Astrocyte (in vitro differentiated cells and primary cell): ENCODE results near the gene GPX7. TPM values are rescaled to one million over a fixed set of nuclear protein-coding genes. Genes with fewer than 3 reads are reported as not detected.

ENCODE experiments used
- DNase-seq: peaks from one replicate; pipeline ENCODE4 v3.0.0-alpha.2; 2010; ENCODE audit warnings: low read depth
- FAIRE-seq: peaks from 2 replicates; lab custom pipeline; 2011; peaks lifted over from hg19 to GRCh38; lab: Jason Lieb, UNC
- H2AFZ ChIP-seq: 2 replicates; pipeline ENCODE4 v1.6.0; 2012; ENCODE audit warnings: low read depth, low read length, inconsistent platforms
- H3K27ac ChIP-seq: 2 replicates; pipeline ENCODE4 v1.5.1; 2011; ENCODE audit warnings: low read depth, low read length, inconsistent platforms
- H3K27me3 ChIP-seq: 2 replicates; pipeline ENCODE4 v1.6.0; 2011; ENCODE audit warnings: low read length, inconsistent platforms; ENCODE audit not compliant: insufficient read depth
- H3K36me3 ChIP-seq: 2 replicates; pipeline ENCODE4 v1.5.1; 2011; ENCODE audit warnings: low read length, inconsistent platforms; ENCODE audit not compliant: insufficient read depth
- H3K4me1 ChIP-seq: 2 replicates; pipeline ENCODE4 v1.5.1; 2011; ENCODE audit warnings: low read length, inconsistent platforms; ENCODE audit not compliant: insufficient read depth
- H3K4me2 ChIP-seq: 2 replicates; pipeline ENCODE4 v1.6.0; 2012; ENCODE audit warnings: low read length, inconsistent platforms
- H3K4me3 ChIP-seq: 2 replicates; pipeline ENCODE4 v1.5.1; 2011; ENCODE audit warnings: low read depth, mild to moderate bottlenecking, low read length, inconsistent platforms; ENCODE audit not compliant: insufficient read depth
- H3K79me2 ChIP-seq: 2 replicates; pipeline ENCODE4 v1.6.0; 2012; ENCODE audit warnings: mild to moderate bottlenecking, low read length, inconsistent platforms; ENCODE audit not compliant: insufficient read depth
- H3K9ac ChIP-seq: 2 replicates; pipeline ENCODE4 v1.6.0; 2012; ENCODE audit warnings: mild to moderate bottlenecking, low read length, inconsistent platforms
- H3K9me3 ChIP-seq: 2 replicates; pipeline ENCODE4 v1.5.1; 2012; ENCODE audit warnings: low read depth, mild to moderate bottlenecking, low read length, inconsistent platforms; ENCODE audit not compliant: insufficient read depth
- H4K20me1 ChIP-seq: 2 replicates; pipeline ENCODE4 v1.6.0; 2012; ENCODE audit warnings: low read length, inconsistent platforms; ENCODE audit not compliant: insufficient read depth
- H3K27ac Mint-ChIP-seq: one replicate; pipeline ENCODE4 v1.8.0; 2021; ENCODE audit warnings: mild to moderate bottlenecking, mixed read lengths; ENCODE audit not compliant: unreplicated experiment
- H3K27me3 Mint-ChIP-seq: one replicate; pipeline ENCODE4 v1.8.0; 2021; ENCODE audit warnings: low read depth, mixed read lengths; ENCODE audit not compliant: unreplicated experiment
- H3K36me3 Mint-ChIP-seq: one replicate; pipeline ENCODE4 v1.8.0; 2021; ENCODE audit warnings: low read depth, mixed read lengths; ENCODE audit not compliant: unreplicated experiment
- H3K4me1 Mint-ChIP-seq: one replicate; pipeline ENCODE4 v1.8.0; 2021; ENCODE audit warnings: low read depth, mixed read lengths; ENCODE audit not compliant: unreplicated experiment
- H3K4me3 Mint-ChIP-seq: one replicate; pipeline ENCODE4 v1.8.0; 2021; ENCODE audit warnings: mild to moderate bottlenecking, moderate library complexity, mixed read lengths; ENCODE audit not compliant: unreplicated experiment
- H3K9me3 Mint-ChIP-seq: one replicate; pipeline ENCODE4 v1.8.0; 2021; ENCODE audit warnings: mild to moderate bottlenecking, mixed read lengths; ENCODE audit not compliant: unreplicated experiment
- CTCF ChIP-seq: IDR thresholded peaks from 2 replicates; pipeline ENCODE4 v1.5.1; 2011; ENCODE audit warnings: low read depth, mild to moderate bottlenecking, inconsistent platforms, low read length, moderate library complexity; ENCODE audit not compliant: insufficient read depth
- EZH2 ChIP-seq: IDR thresholded peaks from 2 replicates; pipeline ENCODE4 v1.6.1; 2012; ENCODE audit warnings: mild to moderate bottlenecking, low read length, inconsistent platforms; ENCODE audit not compliant: insufficient read depth
- total RNA-seq: library from RNA; stranded (reverse); gene quantifications from 2 replicates; pipeline ENCODE4 v1.2.1, GENCODE V29; 2021

Gene GPX7
- total RNA-seq, 1 donor from 2014 or later, result 4.2 TPM

- H3K27ac Mint-ChIP-seq, result no peak overlapping the region
- Histone ChIP-seq H3K79me2 (no peaks in the 10 kb centered on the region), H3K4me3 (no peak overlapping the region), H3K9ac (no peak overlapping the region), H3K27me3 (no peaks in the 10 kb centered on the region), H2AFZ (no peak overlapping the region), H3K27ac (no peak overlapping the region), H3K4me2 (no peak overlapping the region), H3K36me3 (no peaks in the 10 kb centered on the region), H3K9me3 (no peaks in the 10 kb centered on the region), H4K20me1 (no peaks in the 10 kb centered on the region), H3K4me1 (peaks cover 7% of the 10 kb centered on the region)
- DNase-seq (no peak), FAIRE-seq (no peak)
- peaks cover 14% of the 10 kb centered on the region for H3K4me1 Mint-ChIP-seq
- peaks cover 3% of the 10 kb centered on the region for H3K27me3 Mint-ChIP-seq
- H3K36me3 Mint-ChIP-seq, result no peaks in the 10 kb centered on the region
- no peaks in the 10 kb centered on the region for H3K9me3 Mint-ChIP-seq
- TF ChIP-seq EZH2 (no peak), CTCF (no peak)
- H3K4me3 Mint-ChIP-seq, result no peak overlapping the region
Observed at GRCh38 chr1:52571783-52572182, 30.4 kb upstream of the GPX7 start.

- H3K27me3 ChIP-seq, result no peaks in the 10 kb centered on the region
- H3K79me2 ChIP-seq, result no peaks in the 10 kb centered on the region
- FAIRE-seq, result no peak
- no peak overlapping the region for H3K9ac ChIP-seq
- H3K27ac Mint-ChIP-seq, result no peak overlapping the region
- no peak overlapping the region for H3K4me2 ChIP-seq
- H3K4me3 ChIP-seq, result no peak overlapping the region
- H3K36me3 ChIP-seq, result no peaks in the 10 kb centered on the region
- peaks cover 3% of the 10 kb centered on the region for H3K27me3 Mint-ChIP-seq
- no peak overlapping the region for H2AFZ ChIP-seq
- TF ChIP-seq EZH2 (no peak), CTCF (no peak)
- H3K27ac ChIP-seq, result no peak overlapping the region
- H3K9me3 Mint-ChIP-seq, result no peaks in the 10 kb centered on the region
- peaks cover 7% of the 10 kb centered on the region for H3K4me1 ChIP-seq
- no peaks in the 10 kb centered on the region for H3K36me3 Mint-ChIP-seq
- no peak overlapping the region for H3K4me3 Mint-ChIP-seq
- DNase-seq, result no peak
- H3K9me3 ChIP-seq, result no peaks in the 10 kb centered on the region
- no peaks in the 10 kb centered on the region for H4K20me1 ChIP-seq
- H3K4me1 Mint-ChIP-seq, result peaks cover 14% of the 10 kb centered on the region
Observed at GRCh38 chr1:52572387-52572786, 29.8 kb upstream of the GPX7 start.

GRCh38 chr1:52574594-52574993, 27.6 kb upstream of the GPX7 start:
- peak overlapping the region; percentile 39 for H3K4me2 ChIP-seq
- peak; percentile 99 for DNase-seq
- peak; percentile 67 for FAIRE-seq

More at GRCh38 chr1:52574594-52574993, 27.6 kb upstream of the GPX7 start:
- H3K27ac ChIP-seq, result no peak overlapping the region
- H4K20me1 ChIP-seq, result no peaks in the 10 kb centered on the region
- H3K27ac Mint-ChIP-seq, result peak overlapping the region; percentile 11
- H3K27me3 Mint-ChIP-seq, result peaks cover 7% of the 10 kb centered on the region
- H3K4me1 ChIP-seq, result peaks cover 7% of the 10 kb centered on the region
- no peaks in the 10 kb centered on the region for H3K27me3 ChIP-seq
- H3K9me3 ChIP-seq, result no peaks in the 10 kb centered on the region
- H3K79me2 ChIP-seq, result no peaks in the 10 kb centered on the region
- no peaks in the 10 kb centered on the region for H3K36me3 Mint-ChIP-seq
- no peak overlapping the region for H2AFZ ChIP-seq
- peaks cover 8% of the 10 kb centered on the region for H3K4me1 Mint-ChIP-seq
- no peak overlapping the region for H3K4me3 ChIP-seq
- no peak overlapping the region for H3K9ac ChIP-seq
- peaks cover 3% of the 10 kb centered on the region for H3K9me3 Mint-ChIP-seq
- peak overlapping the region; percentile 4 for H3K4me3 Mint-ChIP-seq
- TF ChIP-seq EZH2, result no peak
- TF ChIP-seq CTCF, result no peak
- H3K36me3 ChIP-seq, result no peaks in the 10 kb centered on the region
